ENCODE data around the gene PIK3R5.

- TF ChIP-seq POLR2A (IDR thresholded peaks at IDR 0.05; ENCODE audit: low read length) (no peak), GATA1 (IDR thresholded peaks at IDR 0.05; ENCODE audit: low read depth, low read length) (no peak)
These were observed 107.6 kb downstream of the PIK3R5 start for GRCh38 chr17:8857919-8858318.

Measured in erythroblast (primary cell).